Neural progenitor cell (in vitro differentiated cells): ENCODE data around the gene MKRN2OS. TPM values are rescaled to one million over a fixed set of nuclear protein-coding genes. Genes with fewer than 3 reads are reported as not detected.

Source experiments
- DNase-seq: peaks from one replicate; pipeline ENCODE4 v3.0.0-alpha.2; 2016; ENCODE audit warnings: low spot score
- H2AFZ ChIP-seq: fragments of 200-600 bp; sonication (generic); replicated peaks from 2 replicates; pipeline ENCODE4 v1.6.1; 2016; ENCODE audit warnings: antibody characterized with exemption
- H3F3A ChIP-seq: fragments of 200-600 bp; sonication (generic); 2 replicates; pipeline ENCODE4 v1.6.1; 2016; ENCODE audit warnings: antibody characterized with exemption, low read depth
- H3K27ac ChIP-seq: fragments of 200-600 bp; sonication (generic); 2 replicates; pipeline ENCODE4 v1.5.1; 2016; ENCODE audit warnings: mild to moderate bottlenecking
- H3K27me3 ChIP-seq: fragments of 200-600 bp; sonication (generic); 2 replicates; pipeline ENCODE4 v1.6.1; 2016; ENCODE audit warnings: mild to moderate bottlenecking, moderate library complexity
- H3K36me3 ChIP-seq: fragments of 200-600 bp; sonication (generic); 2 replicates; pipeline ENCODE4 v1.5.1; 2016
- H3K4me1 ChIP-seq: fragments of 200-600 bp; sonication (generic); 2 replicates; pipeline ENCODE4 v1.6.1; 2016; ENCODE audit warnings: mixed run types
- H3K4me2 ChIP-seq: fragments of 200-600 bp; sonication (generic); 2 replicates; pipeline ENCODE4 v1.6.1; 2016
- H3K4me3 ChIP-seq: fragments of 200-600 bp; sonication (generic); 2 replicates; pipeline ENCODE4 v1.5.1; 2016
- H3K79me2 ChIP-seq: fragments of 200-600 bp; sonication (generic); 2 replicates; pipeline ENCODE4 v1.6.1; 2016; ENCODE audit warnings: low read depth
- H3K9ac ChIP-seq: fragments of 200-600 bp; sonication (generic); 2 replicates; pipeline ENCODE4 v1.6.1; 2016
- H3K9me3 ChIP-seq: fragments of 200-600 bp; sonication (generic); 2 replicates; pipeline ENCODE4 v1.5.1; 2016; ENCODE audit warnings: low read depth
- H4K20me1 ChIP-seq: fragments of 200-600 bp; sonication (generic); 2 replicates; pipeline ENCODE4 v1.6.1; 2016; ENCODE audit warnings: low read depth
- H3K27ac Mint-ChIP-seq: 3 replicates; pipeline ENCODE4 v1.8.0; 2021; ENCODE audit warnings: mixed read lengths
- H3K27me3 Mint-ChIP-seq: 2 replicates; pipeline ENCODE4 v1.8.0; 2022; ENCODE audit warnings: low read depth, mild to moderate bottlenecking, inconsistent platforms, moderate library complexity, mixed read lengths; ENCODE audit not compliant: insufficient read depth
- H3K36me3 Mint-ChIP-seq: 3 replicates; pipeline ENCODE4 v1.8.0; 2021; ENCODE audit warnings: mixed read lengths
- H3K4me1 Mint-ChIP-seq: 3 replicates; pipeline ENCODE4 v1.8.0; 2021; ENCODE audit warnings: mixed read lengths
- H3K4me3 Mint-ChIP-seq: 3 replicates; pipeline ENCODE4 v1.8.0; 2021; ENCODE audit warnings: mild to moderate bottlenecking, moderate library complexity, mixed read lengths
- H3K9me3 Mint-ChIP-seq: 3 replicates; pipeline ENCODE4 v1.8.0; 2020; ENCODE audit warnings: mixed read lengths
- EZH2 ChIP-seq: fragments of 200-600 bp; sonication (generic); IDR thresholded peaks from 2 replicates; pipeline ENCODE4 v1.6.1; 2017; ENCODE audit warnings: antibody characterized with exemption, mild to moderate bottlenecking, moderate library complexity
- EZH2phosphoT487 ChIP-seq: fragments of 200-600 bp; sonication (generic); IDR thresholded peaks from 2 replicates; pipeline ENCODE4 v1.6.1; 2017; ENCODE audit warnings: antibody characterized with exemption
- total RNA-seq: library from RNA; depleted of rRNA; stranded (reverse); fragments of >200 nt; gene quantifications from 2 replicates; pipeline ENCODE4 v1.2.3, GENCODE V29; 2015; ENCODE audit warnings: low replicate concordance
- TF ChIP-seq, protein P1 (sequence below): fragments of 200-600 bp; sonication (generic); IDR thresholded peaks from 2 replicates; pipeline ENCODE4 v1.5.1; 2017; ENCODE audit warnings: antibody characterized with exemption, mild to moderate bottlenecking

MKRN2OS gene
- total RNA-seq, 1 donor from 2014 or later: not detected

DNA sequence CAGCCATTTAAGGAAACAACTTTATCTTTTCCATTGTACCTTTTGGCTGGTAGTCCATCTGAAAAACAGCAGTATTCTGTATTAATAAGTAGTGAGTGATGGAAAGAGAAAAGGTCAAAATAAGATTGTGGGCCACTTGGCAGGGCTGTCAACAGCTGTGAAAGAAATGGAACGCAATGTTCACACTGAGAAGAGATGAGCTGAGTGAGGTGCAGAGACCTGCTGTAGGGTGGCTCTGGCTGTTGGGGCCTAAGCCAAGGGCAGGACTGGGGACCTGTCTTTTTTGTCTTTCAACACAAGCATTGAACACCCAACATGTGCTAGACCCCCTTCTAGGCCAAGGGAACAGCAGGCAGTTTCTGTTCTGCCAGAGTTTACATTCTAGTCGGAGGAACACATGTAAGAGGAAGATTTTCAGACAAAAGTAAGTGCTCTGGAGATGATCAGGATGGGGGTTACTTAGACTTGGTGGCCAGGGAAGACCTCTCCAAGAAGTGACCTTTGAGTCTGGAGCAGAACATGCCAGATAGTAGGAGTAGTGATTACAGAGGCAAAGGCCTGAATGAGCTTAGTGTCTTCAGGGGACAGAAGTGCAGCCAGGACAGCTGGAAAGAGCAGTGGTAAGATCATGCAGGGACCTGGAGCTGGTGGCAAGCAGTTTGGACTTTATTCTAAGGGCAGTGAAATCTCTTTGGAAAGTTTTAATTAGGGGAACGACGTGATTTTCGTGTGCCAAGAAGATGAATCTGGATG lies 31.4 kb downstream of the MKRN2OS start:
- H3K27ac ChIP-seq: no peak overlapping the region
- no peaks in the 10 kb centered on the region for H3K4me1 Mint-ChIP-seq
- peaks cover 8% of the 10 kb centered on the region for H4K20me1 ChIP-seq
- H2AFZ ChIP-seq: no peak overlapping the region
- no peak overlapping the region for H3K4me3 ChIP-seq
- H3K9me3 ChIP-seq: no peaks in the 10 kb centered on the region
- H3K9me3 Mint-ChIP-seq: no peaks in the 10 kb centered on the region
- no peak overlapping the region for H3K4me2 ChIP-seq
- H3K79me2 ChIP-seq: no peaks in the 10 kb centered on the region
- no peaks in the 10 kb centered on the region for H3K27me3 Mint-ChIP-seq
- peaks cover 20% of the 10 kb centered on the region for H3K4me1 ChIP-seq
- H3K36me3 Mint-ChIP-seq: peaks cover 13% of the 10 kb centered on the region
- TF ChIP-seq EZH2phosphoT487 (no peak), EZH2 (no peak)
- TF ChIP-seq, protein P1, sequence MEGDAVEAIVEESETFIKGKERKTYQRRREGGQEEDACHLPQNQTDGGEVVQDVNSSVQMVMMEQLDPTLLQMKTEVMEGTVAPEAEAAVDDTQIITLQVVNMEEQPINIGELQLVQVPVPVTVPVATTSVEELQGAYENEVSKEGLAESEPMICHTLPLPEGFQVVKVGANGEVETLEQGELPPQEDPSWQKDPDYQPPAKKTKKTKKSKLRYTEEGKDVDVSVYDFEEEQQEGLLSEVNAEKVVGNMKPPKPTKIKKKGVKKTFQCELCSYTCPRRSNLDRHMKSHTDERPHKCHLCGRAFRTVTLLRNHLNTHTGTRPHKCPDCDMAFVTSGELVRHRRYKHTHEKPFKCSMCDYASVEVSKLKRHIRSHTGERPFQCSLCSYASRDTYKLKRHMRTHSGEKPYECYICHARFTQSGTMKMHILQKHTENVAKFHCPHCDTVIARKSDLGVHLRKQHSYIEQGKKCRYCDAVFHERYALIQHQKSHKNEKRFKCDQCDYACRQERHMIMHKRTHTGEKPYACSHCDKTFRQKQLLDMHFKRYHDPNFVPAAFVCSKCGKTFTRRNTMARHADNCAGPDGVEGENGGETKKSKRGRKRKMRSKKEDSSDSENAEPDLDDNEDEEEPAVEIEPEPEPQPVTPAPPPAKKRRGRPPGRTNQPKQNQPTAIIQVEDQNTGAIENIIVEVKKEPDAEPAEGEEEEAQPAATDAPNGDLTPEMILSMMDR: no peak
- no peaks in the 10 kb centered on the region for H3K36me3 ChIP-seq
- H3K4me3 Mint-ChIP-seq: no peak overlapping the region
- DNase-seq: no peak
- H3F3A ChIP-seq: no peaks in the 10 kb centered on the region
- H3K9ac ChIP-seq: no peak overlapping the region
- H3K27ac Mint-ChIP-seq: no peak overlapping the region
- no peaks in the 10 kb centered on the region for H3K27me3 ChIP-seq

DNA sequence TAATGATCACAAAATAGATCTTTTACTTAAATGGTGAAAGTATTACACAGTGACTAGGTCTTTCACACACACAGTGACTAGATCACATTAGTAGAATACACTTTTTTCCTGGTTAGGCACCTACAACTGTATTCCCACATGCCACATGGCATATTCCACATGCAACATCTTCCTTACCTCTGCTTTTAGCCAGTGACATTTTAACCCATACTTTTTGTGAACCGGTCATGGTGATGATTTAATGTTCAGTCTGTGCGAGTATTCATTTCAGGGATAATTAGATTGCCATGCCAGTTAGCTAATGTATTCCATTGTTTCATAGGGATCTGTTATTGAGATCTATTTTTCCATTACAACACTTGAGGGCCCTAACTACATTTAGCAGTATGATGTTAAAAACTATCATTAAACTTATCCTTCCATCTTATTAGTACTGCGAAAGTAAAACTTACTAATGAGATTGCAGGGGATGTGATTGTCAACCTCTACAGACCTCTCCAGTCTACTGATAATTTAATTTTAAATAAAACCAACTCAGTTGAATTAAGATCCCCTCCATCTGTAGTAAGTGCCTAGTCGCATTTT lies 32.7 kb downstream of the MKRN2OS start:
- Mint-ChIP-seq H3K9me3 (no peaks in the 10 kb centered on the region), H3K4me1 (peaks cover 9% of the 10 kb centered on the region), H3K4me3 (no peak overlapping the region), H3K27ac (no peak overlapping the region), H3K36me3 (peaks cover 18% of the 10 kb centered on the region), H3K27me3 (peaks cover 2% of the 10 kb centered on the region)
- Histone ChIP-seq H3K4me1 (peaks cover 20% of the 10 kb centered on the region), H3K9me3 (no peaks in the 10 kb centered on the region), H4K20me1 (peaks cover 8% of the 10 kb centered on the region), H3K4me3 (no peak overlapping the region), H3K79me2 (no peaks in the 10 kb centered on the region), H3K9ac (no peak overlapping the region), H3K27me3 (no peaks in the 10 kb centered on the region), H3F3A (no peaks in the 10 kb centered on the region), H3K4me2 (no peak overlapping the region), H3K36me3 (no peaks in the 10 kb centered on the region), H3K27ac (no peak overlapping the region), H2AFZ (no peak overlapping the region)
- DNase-seq: no peak
- TF ChIP-seq EZH2phosphoT487 (no peak), EZH2 (no peak)
- TF ChIP-seq, protein P1: no peak

DNA sequence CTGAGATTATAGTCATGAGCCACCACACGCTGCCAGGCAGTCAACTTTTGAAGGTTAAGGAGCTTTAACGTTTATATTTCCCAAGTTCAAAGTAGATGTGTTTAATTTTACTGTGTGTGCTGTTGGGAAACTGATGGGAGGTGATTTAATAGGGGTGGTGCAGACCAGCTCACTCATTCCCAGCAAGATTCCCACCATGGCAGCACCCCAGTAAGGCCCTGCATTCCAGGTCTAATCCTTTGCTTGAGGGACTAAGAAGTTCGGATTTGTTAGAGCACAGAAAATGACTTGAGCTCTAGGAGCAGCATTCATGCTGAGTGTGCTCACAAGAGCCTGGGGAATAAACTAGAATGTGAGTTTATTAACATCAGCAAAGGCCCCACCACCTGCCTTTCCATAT lies 35.8 kb downstream of the MKRN2OS start:
- no peak for TF ChIP-seq EZH2
- no peak for TF ChIP-seq EZH2phosphoT487
- TF ChIP-seq, protein P1: no peak
- Histone ChIP-seq H3F3A (no peaks in the 10 kb centered on the region), H3K27me3 (no peaks in the 10 kb centered on the region), H2AFZ (no peak overlapping the region), H4K20me1 (peaks cover 8% of the 10 kb centered on the region), H3K4me3 (no peak overlapping the region), H3K9me3 (no peaks in the 10 kb centered on the region), H3K9ac (no peak overlapping the region), H3K4me2 (peak overlapping the region; percentile 27), H3K79me2 (no peaks in the 10 kb centered on the region), H3K4me1 (peaks cover 20% of the 10 kb centered on the region), H3K27ac (peak overlapping the region; percentile 32), H3K36me3 (no peaks in the 10 kb centered on the region)
- Mint-ChIP-seq H3K9me3 (no peaks in the 10 kb centered on the region), H3K27ac (no peak overlapping the region), H3K4me1 (peaks cover 10% of the 10 kb centered on the region), H3K36me3 (peaks cover 23% of the 10 kb centered on the region), H3K4me3 (no peak overlapping the region), H3K27me3 (peaks cover 2% of the 10 kb centered on the region)
- peak; percentile 46 for DNase-seq
